Neural progenitor cell (in vitro differentiated cells): ENCODE measurements around the gene SLC38A10.

Source experiments
- CTCF ChIP-seq: fragments of 200-600 bp; sonication (generic); IDR thresholded peaks from 2 replicates; pipeline ENCODE4 v1.5.1; 2017; ENCODE audit warnings: antibody characterized with exemption, mild to moderate bottlenecking
- EZH2 ChIP-seq: fragments of 200-600 bp; sonication (generic); IDR thresholded peaks from 2 replicates; pipeline ENCODE4 v1.6.1; 2017; ENCODE audit warnings: antibody characterized with exemption, mild to moderate bottlenecking, moderate library complexity

GRCh38 chr17:81207610-81208581 lies 87.2 kb downstream of the SLC38A10 start:
- TF ChIP-seq EZH2: no peak
- no peak for TF ChIP-seq CTCF
